GM12878 (cell line): ENCODE data around the gene SIN3B. TPM values are rescaled to one million over a fixed set of nuclear protein-coding genes. Genes with fewer than 3 reads are reported as not detected.

Source experiments
- ATAC-seq: fragments of 200-7000 bp; cut with Tn5 transposase; 3 replicates; pipeline ENCODE4 v1.9.1; 2020; ENCODE audit warnings: mild to moderate bottlenecking, moderate library complexity
- BruUV-seq: library from RNA; stranded (reverse); fragments of 400-500 nt; replicated peaks from 2 replicates; lab custom pipeline; 2021; lab: Mats Ljungman, UMichigan
- CTCF ChIA-PET: fragments of 300-600 bp; sonication (Branson Sonifier 250); formaldehyde crosslinking; extraction: SDS; loops from one replicate; lab custom pipeline; 2021; ENCODE audit warnings: inconsistent platforms; lab: Yijun Ruan, JAX
- POLR2A ChIA-PET: fragments of 350-600 bp; formaldehyde crosslinking; extraction: SDS; loops from one replicate; lab custom pipeline; 2021; ENCODE audit warnings: inconsistent platforms; lab: Charles Lee
- RAD21 ChIA-PET: fragments of 300-600 bp; sonication (Branson Sonifier 250); formaldehyde crosslinking; loops from one replicate; lab custom pipeline; 2023; ENCODE audit warnings: antibody characterized with exemption; ENCODE audit not compliant: unreplicated experiment; lab: Charles Lee
- SMC1A ChIA-PET: fragments of 300-600 bp; sonication (Branson Sonifier 250); formaldehyde crosslinking; loops from one replicate; lab custom pipeline; 2023; ENCODE audit not compliant: unreplicated experiment, uncharacterized antibody; lab: Charles Lee
- DNase-seq: peaks from one replicate; pipeline ENCODE4 v3.0.0-alpha.2; 2011; ENCODE audit warnings: low read depth, low spot score
- FAIRE-seq: peaks from 3 replicates; lab custom pipeline; 2011; peaks lifted over from hg19 to GRCh38; lab: Jason Lieb, UNC
- H2AFZ ChIP-seq: 2 replicates; pipeline ENCODE4 v1.6.0; 2011; ENCODE audit warnings: low read depth, low read length, control low read depth; ENCODE audit not compliant: control insufficient read depth
- H3K27ac ChIP-seq: 2 replicates; pipeline ENCODE4 v1.5.1; 2011; ENCODE audit warnings: control low read depth; ENCODE audit not compliant: control insufficient read depth, insufficient read depth
- H3K27me3 ChIP-seq, 2 experiments: replicated peaks in 1 of 2; 2 replicates each; pipeline versions ENCODE4 v1.6.0 to v1.6.1; 2011; ENCODE audit warnings: low read length in 1 of 2; ENCODE audit not compliant: control insufficient read depth in 2 of 2, insufficient read depth in 2 of 2
- H3K36me3 ChIP-seq, 2 experiments: 2 replicates each; pipeline ENCODE4 v1.5.1; 2011; ENCODE audit warnings: low read length in 1 of 2; ENCODE audit not compliant: control insufficient read depth in 2 of 2, insufficient read depth in 2 of 2
- H3K4me1 ChIP-seq: 2 replicates; pipeline ENCODE4 v1.6.1; 2011; ENCODE audit warnings: mild to moderate bottlenecking, low read length, moderate library complexity, mixed read lengths; ENCODE audit not compliant: control insufficient read depth, insufficient read depth
- H3K4me2 ChIP-seq: 2 replicates; pipeline ENCODE4 v1.6.0; 2011; ENCODE audit warnings: control low read depth; ENCODE audit not compliant: control insufficient read depth, insufficient read depth
- H3K4me3 ChIP-seq: fragments of 200-600 bp; sonication (generic); 2 replicates; pipeline ENCODE4 v1.5.1; 2016
- H3K79me2 ChIP-seq: 2 replicates; pipeline ENCODE4 v1.6.0; 2011; ENCODE audit warnings: low read length; ENCODE audit not compliant: control insufficient read depth, insufficient read depth
- H3K9ac ChIP-seq: 2 replicates; pipeline ENCODE4 v1.8.0; 2011; ENCODE audit warnings: low read length, control low read depth, mixed read lengths; ENCODE audit not compliant: control insufficient read depth, insufficient read depth
- H3K9me3 ChIP-seq: replicated peaks from 3 replicates; pipeline ENCODE4 v1.5.1; 2011; ENCODE audit warnings: mild to moderate bottlenecking, low read length; ENCODE audit not compliant: control insufficient read depth, insufficient read depth
- H4K20me1 ChIP-seq: 2 replicates; pipeline ENCODE4 v1.6.0; 2011; ENCODE audit not compliant: control insufficient read depth, insufficient read depth
- BHLHE40 ChIP-seq, 2 experiments: fragments of 450-650 bp in 1 of 2; IDR thresholded peaks; 2 replicates each; pipeline ENCODE4 v1.6.1; 2011 to 2017; ENCODE audit warnings: low read depth in 2 of 2, borderline replicate concordance in 1 of 2, improper control_type of control experiment in 1 of 2, low read length in 1 of 2, mild to moderate bottlenecking in 1 of 2
- CBX3 ChIP-seq: fragments of 200-600 bp; sonication (generic); IDR thresholded peaks from 2 replicates; pipeline ENCODE4 v1.6.1; 2016; ENCODE audit warnings: low read depth, borderline replicate concordance
- HCFC1 ChIP-seq: fragments of 150-350 bp; IDR thresholded peaks from 2 replicates; pipeline ENCODE4 v1.6.1; 2014; ENCODE audit warnings: low read length
- MXI1 ChIP-seq: fragments of 150-350 bp; IDR thresholded peaks from 2 replicates; pipeline ENCODE4 v1.6.1; 2011; ENCODE audit warnings: low read depth, mild to moderate bottlenecking, inconsistent platforms, low read length, improper control_type of control experiment
- SMAD1 ChIP-seq: fragments of 450-650 bp; IDR thresholded peaks from 2 replicates; pipeline ENCODE4 v1.6.1; 2018; ENCODE audit warnings: mild to moderate bottlenecking, low read depth; ENCODE audit not compliant: partially characterized antibody
- STAT3 ChIP-seq: IDR thresholded peaks from 2 replicates; pipeline ENCODE4 v1.6.1; 2011; ENCODE audit warnings: low read depth, low read length, improper control_type of control experiment
- YBX1 ChIP-seq: fragments of 450-650 bp; IDR thresholded peaks from 2 replicates; pipeline ENCODE4 v1.6.1; 2016; ENCODE audit warnings: antibody characterized with exemption
- ZNF384 ChIP-seq: IDR thresholded peaks from 2 replicates; pipeline ENCODE4 v1.6.1; 2012; ENCODE audit warnings: low read depth, mild to moderate bottlenecking, low read length, improper control_type of control experiment, borderline replicate concordance
- ZZZ3 ChIP-seq: IDR thresholded peaks from 2 replicates; pipeline ENCODE4 v1.6.1; 2011; ENCODE audit warnings: low read depth; ENCODE audit not compliant: control insufficient read depth, insufficient read length
- WGBS: methylation state at CpG from one replicate; pipeline ENCODE4 v1.1.6; 2016; ENCODE audit warnings: low lambda C conversion rate; ENCODE audit not compliant: insufficient replicate concordance, insufficient coverage; ENCODE audit errors: missing lambda C conversion rate; 5-methylcytosine and 5-hydroxymethylcytosine counted together
- in situ Hi-C: fragments of 300-500 bp; cut with MboI; formaldehyde crosslinking; loops from 9 replicates; pipeline ENCODE4 v1.14.3; 2018; ENCODE audit warnings: mixed read lengths
- intact Hi-C: fragments of 100-400 bp; cut with micrococcal nuclease; formaldehyde crosslinking; loops from one replicate; pipeline ENCODE4 v1.14.2; 2022; ENCODE audit not compliant: unreplicated experiment
- polyA plus RNA-seq, 11 experiments: library from polyadenylated mRNA; depleted of rRNA in 4 of 11; unstranded in 6 of 11; stranded (reverse) in 5 of 11; fragments of >200 nt; fragmentation: Nextera tagmentation in 4 of 11; fragmentation: Illumina TruSeq in 1 of 11; extraction: Ambion mirVana in 4 of 11; extraction: Trizol in 1 of 11; gene quantifications; 1 replicate in 1 of 11; 2 replicates in 10 of 11; pipeline versions ENCODE4 v1.2.1 to v1.2.3, GENCODE V29; 2011 to 2016; ENCODE audit warnings: inconsistent platforms in 2 of 11, missing spikeins in 2 of 11, low read depth in 1 of 11
- total RNA-seq, 4 experiments: library from RNA; depleted of rRNA in 3 of 4; stranded (reverse); fragments of >200 nt in 3 of 4; fragmentation: Illumina TruSeq in 1 of 4; extraction: Trizol in 1 of 4; gene quantifications; 2 replicates each; pipeline versions ENCODE4 v1.2.1 to v1.2.3, GENCODE V29; 2013 to 2021
- TF ChIP-seq, protein P1 (sequence below): fragments of 450-650 bp; IDR thresholded peaks from 2 replicates; pipeline ENCODE4 v1.6.1; 2014; ENCODE audit warnings: mild to moderate bottlenecking
- TF ChIP-seq, protein P2 (sequence below): fragments of 450-650 bp; IDR thresholded peaks from 2 replicates; pipeline ENCODE4 v1.6.1; 2017; ENCODE audit warnings: low read depth, mild to moderate bottlenecking, moderate library complexity

Gene SIN3B
- total and polyA plus RNA-seq, 10 of the 15 experiments (the other 5 are each of a cell fraction or from before 2014, with no cell fraction given), result 0.68 to 34.5 (median 15.8) TPM

GRCh38 chr19:16920816-16921529, 91.8 kb downstream of the SIN3B start (continued):
- no peak for TF ChIP-seq MXI1
- no peak for TF ChIP-seq BHLHE40 (IDR thresholded peaks at IDR 0.05; ENCODE audit: borderline replicate concordance in 1 of 2, low read depth in 2 of 2, low read length in 1 of 2)
- TF ChIP-seq HCFC1, result no peak
- no peak for TF ChIP-seq STAT3
- no peak for TF ChIP-seq ZNF384

DNA sequence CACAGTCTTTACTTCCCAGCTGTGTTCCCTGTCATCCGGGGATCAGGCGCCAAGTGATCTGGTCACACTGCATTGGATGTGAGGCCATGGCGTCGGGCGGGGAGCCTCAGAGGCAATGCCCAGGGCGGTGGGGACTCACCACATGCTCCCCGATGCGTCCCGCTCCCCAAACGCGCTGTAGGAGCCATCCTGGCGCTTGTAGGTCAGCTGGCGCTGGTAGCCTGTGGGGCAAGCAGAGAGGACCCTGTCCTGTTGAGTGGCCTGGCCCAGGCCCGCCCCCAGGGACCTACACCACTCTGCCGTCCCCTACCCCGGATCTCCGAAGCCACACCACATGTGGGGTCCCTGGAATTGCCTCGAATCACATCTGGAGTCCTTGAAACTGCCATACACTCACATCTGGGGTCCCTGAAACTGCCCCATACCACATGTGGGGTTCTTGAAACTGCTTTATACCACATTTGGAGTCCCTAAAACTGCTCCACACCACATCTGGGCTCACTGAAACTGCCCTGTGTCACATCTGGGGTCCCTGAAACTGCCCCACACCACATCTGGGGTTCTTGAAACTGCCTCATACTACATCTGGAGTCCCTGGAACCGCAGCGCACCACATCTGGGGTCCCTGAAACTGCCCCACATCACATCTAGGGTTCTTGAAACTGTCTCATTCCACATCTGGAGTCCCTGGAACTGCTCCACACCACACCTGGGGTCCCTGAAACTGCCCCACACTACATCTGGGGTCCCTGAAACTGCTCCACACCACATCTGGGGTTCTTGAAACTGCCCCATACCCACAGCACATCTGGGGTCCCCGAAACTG, 92.8 kb downstream of the SIN3B start:
- ATAC-seq (no peak), DNase-seq (no peak), FAIRE-seq (no peak)
- ChIA-PET CTCF (no interaction called here), SMC1A (no interaction called here), POLR2A (no interaction called here), RAD21 (no interaction called here)
- in situ Hi-C loops, result no loop called here
- 44% methylated on average over 21 of the region's 21 CpGs for WGBS
- no peak overlapping the region for H3K9ac ChIP-seq
- no peak for TF ChIP-seq CBX3
- TF ChIP-seq ZZZ3, result no peak
- TF ChIP-seq, protein P1, sequence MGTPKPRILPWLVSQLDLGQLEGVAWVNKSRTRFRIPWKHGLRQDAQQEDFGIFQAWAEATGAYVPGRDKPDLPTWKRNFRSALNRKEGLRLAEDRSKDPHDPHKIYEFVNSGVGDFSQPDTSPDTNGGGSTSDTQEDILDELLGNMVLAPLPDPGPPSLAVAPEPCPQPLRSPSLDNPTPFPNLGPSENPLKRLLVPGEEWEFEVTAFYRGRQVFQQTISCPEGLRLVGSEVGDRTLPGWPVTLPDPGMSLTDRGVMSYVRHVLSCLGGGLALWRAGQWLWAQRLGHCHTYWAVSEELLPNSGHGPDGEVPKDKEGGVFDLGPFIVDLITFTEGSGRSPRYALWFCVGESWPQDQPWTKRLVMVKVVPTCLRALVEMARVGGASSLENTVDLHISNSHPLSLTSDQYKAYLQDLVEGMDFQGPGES, result no peak
- TF ChIP-seq, protein P2, sequence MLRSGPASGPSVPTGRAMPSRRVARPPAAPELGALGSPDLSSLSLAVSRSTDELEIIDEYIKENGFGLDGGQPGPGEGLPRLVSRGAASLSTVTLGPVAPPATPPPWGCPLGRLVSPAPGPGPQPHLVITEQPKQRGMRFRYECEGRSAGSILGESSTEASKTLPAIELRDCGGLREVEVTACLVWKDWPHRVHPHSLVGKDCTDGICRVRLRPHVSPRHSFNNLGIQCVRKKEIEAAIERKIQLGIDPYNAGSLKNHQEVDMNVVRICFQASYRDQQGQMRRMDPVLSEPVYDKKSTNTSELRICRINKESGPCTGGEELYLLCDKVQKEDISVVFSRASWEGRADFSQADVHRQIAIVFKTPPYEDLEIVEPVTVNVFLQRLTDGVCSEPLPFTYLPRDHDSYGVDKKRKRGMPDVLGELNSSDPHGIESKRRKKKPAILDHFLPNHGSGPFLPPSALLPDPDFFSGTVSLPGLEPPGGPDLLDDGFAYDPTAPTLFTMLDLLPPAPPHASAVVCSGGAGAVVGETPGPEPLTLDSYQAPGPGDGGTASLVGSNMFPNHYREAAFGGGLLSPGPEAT, result no peak
- TF ChIP-seq SMAD1, result no peak
- TF ChIP-seq YBX1, result no peak
- H3K27ac ChIP-seq, result no peak overlapping the region
- H3K4me1 ChIP-seq, result no peaks in the 10 kb centered on the region
- H4K20me1 ChIP-seq, result no peaks in the 10 kb centered on the region
- BruUV-seq, result no TSS peak
- no peak overlapping the region for H2AFZ ChIP-seq
- H3K79me2 ChIP-seq, result no peaks in the 10 kb centered on the region
- no peaks in the 10 kb centered on the region for H3K27me3 ChIP-seq
- H3K36me3 ChIP-seq, result no peaks in the 10 kb centered on the region
- no peaks in the 10 kb centered on the region; the same call in 2 of the 3 replicates for H3K9me3 ChIP-seq
- H3K4me2 ChIP-seq, result no peak overlapping the region
- H3K4me3 ChIP-seq, result no peak overlapping the region
- intact Hi-C loops, result no loop called here
